HG03064 (cell line): Measurements from ENCODE around the gene BLOC1S1.

Experiments used
- ATAC-seq: cut with Tn5 transposase; IDR thresholded peaks from one replicate; pipeline ENCODE4 v1.9.1; 2021; ENCODE audit warnings: low read depth; ENCODE audit not compliant: unreplicated experiment

Gene BLOC1S1

DNA sequence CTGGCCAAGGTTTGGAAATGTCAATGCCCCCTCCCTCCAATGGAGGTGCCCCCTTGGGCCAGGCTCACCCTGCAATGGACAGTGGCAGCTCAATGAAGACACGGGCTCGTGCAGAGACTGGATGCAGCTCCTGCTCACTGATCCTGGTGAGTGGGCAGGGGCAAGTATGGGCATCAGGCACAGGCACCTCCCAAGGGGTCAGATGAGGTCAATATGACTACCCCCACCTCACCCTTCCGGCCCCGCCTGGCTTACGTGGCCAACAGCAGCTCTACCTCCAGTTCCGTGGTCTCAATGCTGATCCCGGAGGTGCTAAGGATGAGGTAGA, 21.7 kb upstream of the BLOC1S1 start:
- no peak for ATAC-seq

DNA sequence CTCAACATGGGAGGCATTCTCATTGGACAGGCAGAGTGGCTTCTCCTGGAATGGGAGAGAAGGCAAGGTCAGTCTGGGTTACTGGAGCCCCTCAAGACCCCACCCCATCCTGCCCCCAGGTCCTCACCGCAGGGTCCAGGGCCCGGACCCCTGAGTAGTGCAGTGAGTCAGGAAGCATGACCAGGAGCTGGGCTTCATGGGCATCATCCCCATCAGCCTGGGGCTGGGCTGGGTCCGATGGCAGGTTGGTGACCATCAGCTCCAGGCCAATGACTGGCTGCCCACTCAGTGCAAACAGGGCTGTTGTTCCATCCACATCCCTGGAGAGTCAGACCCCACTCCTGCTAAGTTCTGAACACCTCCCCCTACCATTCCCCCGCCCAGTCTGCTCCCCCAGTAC, 21.2 kb upstream of the BLOC1S1 start:
- no peak for ATAC-seq

DNA sequence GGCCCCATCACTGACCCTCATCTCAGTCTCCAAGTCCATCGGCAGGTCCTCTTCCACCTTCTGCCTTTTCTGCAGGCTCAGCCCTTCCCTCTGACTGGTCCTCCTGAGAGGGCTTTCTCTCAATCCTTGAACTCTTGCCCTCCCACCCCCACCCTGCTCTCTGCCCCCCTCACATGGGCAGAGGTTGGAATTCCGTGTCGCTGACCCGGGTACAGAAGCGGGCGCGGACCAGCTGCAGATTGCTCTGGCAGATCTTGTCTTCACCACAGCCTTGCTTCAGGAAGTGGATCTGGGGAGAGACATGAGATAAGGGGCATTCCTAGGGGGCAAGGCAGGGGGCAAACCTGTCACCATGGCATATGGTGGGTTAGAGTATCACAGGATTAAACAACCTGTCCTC, 20.5 kb upstream of the BLOC1S1 start:
- no peak for ATAC-seq

DNA sequence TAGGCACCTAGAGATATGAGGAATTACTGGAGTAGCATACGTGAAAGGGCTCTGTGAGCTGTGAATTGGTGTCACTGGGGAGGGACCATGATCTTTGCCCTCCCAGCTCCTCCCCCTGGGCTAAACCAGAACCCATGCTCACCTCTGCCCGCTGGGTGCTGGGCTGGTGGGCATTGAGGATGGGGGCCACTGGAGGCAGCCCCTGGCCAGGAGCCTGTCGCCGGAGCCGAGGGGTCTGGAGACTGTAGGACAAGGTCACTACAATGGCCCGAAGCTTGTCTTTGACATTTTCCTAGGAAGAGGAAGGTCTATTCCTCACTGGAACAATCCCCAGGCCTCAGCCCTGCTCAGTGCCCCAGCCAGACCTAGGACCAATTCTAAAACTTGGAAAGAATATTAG, 19.7 kb upstream of the BLOC1S1 start:
- no peak for ATAC-seq

DNA sequence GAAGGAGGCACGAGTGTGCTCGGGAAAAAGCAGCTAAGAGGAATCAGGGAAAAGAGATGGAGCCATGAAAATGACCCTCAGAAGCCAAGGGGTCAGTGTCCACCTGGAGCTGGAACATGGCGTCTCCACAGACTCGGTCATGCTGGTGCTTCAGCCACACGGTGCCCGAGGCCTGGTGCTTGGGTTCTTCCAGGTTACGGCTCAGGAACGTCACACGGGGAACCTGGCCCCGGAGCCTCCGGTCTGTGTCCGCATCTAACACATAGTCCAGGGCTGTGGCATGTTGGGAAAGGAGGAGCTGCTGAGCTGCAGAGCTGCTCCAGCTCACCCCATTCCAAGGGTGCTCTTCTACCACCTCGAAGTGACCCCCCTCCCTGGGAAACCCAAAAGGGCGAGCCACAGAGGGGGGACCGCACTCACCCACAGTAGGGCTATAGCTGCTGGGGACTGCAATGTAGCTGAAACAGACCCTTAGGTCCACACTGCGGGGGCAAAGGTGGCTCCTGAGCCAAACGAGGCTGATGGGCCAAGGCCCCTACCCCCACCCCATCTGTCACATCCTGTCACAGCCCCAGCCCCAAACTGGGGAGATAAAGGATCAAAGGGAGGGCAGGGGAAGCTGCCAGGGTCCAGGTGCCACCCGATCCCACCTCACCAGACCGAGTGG, 18.9 kb upstream of the BLOC1S1 start:
- no peak for ATAC-seq

DNA sequence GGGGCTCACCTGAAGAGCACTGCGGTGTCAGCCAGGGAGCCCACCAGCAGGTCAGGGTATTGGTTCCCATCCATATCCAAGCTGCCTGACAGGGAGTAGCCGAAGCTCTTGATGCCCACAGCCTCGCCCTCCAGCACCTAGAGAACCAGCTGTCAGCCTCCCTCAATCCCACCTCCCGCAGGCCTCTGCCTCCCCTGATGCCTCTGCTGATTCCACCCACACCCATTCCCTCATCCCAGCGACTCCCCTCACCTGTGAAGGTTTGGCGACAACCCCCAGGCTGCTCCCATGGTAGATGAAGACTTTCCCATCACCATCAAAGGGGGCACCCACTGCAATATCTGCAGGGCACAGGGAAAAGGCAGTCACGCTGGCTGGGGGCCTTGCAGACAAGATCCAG, 18.2 kb upstream of the BLOC1S1 start:
- ATAC-seq = no peak

DNA sequence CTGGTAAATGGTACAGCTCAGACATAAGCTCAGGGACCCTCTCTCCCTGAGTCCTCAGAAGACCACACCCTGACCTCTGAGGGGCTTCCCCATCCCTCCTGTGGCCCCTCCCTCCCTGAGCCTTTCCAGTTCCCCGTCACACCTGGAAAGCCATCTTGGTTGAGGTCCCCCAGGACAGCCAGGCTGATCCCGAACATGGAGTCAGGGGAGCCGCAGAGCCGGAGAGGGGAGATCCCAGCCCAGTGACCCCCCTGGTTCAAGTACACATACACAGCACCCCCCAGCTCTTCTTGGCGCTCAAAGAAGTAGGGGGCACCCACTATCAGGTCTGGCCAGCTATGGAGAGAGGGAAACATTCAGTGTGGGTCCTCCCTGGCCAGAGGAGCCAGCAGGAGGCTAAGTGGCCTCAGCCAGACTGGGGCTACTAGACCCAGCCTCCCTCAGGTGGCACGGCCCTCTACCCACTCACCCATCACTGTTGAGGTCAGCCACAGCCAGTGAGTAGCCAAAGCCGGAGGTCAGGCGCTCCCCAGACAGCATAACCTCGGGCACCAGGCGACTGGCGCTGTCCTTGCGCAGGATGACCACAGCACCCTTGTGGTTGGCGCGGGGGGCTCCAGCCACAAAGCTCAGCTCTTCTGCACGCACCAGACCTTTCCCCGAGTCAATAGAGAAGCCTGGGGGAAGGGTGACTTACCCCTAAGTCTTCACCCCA, 17.4 kb upstream of the BLOC1S1 start:
- no peak for ATAC-seq

DNA sequence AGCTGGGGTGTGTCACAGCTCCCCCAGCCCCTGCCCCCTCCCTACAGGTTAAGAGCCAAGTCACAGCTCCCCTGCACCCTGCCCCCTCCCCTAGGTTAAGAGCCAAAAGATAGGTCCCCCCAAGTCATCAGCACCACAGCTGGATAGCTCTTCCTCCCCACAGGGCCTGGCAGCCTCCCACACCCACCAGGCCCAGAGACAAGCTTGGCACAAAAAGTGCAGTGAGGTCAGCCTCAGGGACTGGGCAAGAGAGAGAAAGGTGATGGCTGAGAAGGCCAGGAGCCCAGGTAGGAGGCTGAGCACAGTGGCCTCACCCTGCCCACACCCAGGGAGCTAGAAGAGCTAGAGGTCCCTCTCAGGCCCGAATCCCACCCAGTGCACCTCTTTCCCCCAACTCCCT, 16.9 kb upstream of the BLOC1S1 start:
- ATAC-seq = no peak

DNA sequence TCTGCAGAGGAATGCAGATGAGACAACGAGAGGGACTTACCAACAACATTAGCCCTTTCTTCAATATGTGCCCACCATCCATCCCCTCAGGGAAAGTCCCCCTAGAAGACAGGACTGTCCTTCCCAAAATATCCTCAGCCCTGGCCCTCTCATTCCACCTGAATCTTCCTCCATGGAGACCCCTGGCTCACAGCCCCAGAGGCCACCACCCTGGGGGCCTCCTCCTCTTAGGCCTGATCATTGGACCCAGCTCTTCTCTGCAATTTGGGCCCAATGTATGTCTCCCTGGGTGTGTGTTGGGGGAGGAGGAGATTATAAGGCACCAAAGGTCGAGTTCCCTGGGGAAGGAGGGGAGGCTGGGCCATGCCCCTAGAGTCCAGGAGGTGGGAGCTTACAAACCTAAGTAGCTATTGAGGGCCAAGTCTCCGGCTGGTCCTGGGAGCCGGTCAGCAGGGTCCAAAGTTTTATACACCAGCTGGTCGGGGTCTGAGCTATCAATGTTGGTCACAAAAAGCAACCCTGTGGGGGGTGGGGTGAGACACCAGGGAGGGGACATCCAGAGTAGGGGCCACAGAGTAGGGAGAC, 16.3 kb upstream of the BLOC1S1 start:
- no peak for ATAC-seq

DNA sequence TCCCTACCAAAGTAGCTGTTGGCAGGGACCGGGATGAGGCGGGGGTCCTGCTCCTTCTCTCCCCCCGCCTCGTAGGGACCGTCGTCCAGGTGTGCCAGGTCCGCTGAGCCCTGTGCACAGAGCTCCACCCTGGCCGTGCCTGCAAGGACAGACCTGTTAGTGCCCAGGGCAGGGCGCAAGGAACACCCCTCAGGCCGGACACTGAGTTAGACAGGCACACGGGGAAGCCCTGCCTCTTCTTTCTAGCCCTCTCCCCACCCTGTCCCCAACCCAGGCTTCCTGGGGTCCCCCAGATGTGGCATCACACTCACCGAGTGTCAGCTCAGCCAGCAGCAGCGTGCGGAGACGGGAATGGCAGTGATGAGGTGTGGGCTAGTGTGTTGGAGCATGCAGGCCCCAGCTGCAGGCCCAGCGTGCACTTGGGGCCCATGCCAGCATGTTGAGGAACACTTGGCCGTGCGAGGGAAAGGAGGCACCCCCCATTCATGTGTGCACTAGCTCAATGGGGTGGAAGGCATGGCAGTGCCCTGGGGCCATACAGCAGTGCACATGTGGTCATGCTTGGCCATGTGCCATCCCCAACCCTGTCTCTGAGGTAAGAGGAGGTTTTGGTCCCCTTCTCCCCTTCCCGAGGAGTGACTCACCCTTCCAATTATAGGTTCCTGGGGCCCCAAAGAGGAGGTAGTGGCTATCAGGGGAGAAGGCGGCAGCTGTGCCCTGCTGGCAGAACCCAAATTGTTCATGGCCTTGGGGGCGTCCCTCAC, 15.4 kb upstream of the BLOC1S1 start:
- no peak for ATAC-seq

DNA sequence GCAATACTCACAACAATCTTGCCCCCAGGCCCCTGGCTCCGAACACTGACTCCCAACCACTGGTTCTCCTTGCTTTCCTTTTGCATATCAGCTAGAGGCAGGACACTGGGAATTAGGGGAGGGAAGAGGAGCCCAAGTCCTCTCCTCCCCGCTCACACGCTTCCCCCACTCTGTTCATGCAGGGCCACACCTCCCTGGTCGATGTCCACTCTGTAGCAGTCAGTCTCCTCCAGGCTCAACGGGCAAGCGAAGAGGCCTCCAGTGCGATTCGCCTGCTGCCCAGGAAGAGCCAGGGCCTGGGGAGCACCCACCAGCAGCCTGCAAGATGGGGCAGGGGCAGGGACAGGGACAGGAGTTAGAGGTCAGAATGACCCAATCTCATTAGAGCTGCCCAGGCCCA, 13.0 kb upstream of the BLOC1S1 start:
- ATAC-seq = no peak

DNA sequence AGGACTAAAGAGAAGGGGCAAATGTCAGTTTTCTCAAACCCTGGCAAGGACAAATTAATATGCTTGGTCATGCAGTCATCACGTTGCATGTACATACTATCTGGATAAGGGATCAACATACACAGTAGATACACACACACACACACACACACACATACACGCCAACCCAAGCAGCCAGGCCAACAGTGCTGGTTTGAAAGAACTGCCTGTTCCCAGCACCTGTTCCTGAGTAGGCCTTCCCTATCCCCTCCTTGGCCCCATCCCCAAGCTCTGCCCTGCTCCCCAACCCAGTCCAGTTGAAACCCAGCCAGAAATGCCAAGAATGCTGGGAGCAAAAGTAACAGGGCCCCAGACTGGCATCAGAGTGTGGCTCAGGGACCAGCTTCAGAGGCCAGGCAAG, 12.6 kb upstream of the BLOC1S1 start:
- ATAC-seq = no peak

DNA sequence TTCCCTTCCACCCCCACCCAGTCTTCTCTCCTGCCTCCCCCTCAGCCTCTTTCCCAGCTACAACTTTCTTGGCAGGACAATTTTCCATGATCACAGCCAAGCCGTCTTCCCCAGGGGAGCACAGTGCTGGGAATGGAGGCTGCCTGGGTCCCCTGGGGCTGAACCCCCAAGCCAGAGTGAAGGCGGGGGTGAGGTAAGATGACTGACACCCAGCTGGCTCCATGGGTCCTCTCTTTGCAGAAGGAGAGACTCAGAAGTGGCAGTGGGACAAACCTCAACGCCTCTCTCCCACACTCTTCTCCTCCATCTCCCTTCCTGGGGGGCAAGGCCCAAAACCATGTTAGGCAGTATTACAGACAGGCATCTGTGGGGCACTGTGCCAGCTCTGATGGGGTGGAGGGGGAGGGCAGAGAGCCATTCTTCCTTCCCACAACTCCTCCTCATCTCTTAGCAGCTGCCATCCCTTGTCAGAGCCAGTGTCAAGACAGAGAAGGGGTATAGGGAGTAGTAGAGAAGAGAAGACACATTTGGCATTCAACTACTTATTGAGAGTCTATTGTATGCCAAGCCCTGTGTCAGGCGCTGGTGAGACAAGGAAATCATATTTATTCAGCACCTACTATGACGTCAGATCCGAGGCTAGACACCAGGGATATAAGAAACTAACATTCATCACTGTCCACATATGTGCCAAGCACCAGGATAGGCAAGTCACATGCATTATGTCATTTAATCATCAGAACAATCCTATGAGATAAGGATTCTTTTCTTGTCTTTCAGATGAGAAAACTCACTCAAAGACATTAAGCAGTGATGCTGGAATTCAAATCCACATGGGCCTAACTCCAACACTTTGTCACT, 11.7 kb upstream of the BLOC1S1 start:
- ATAC-seq = no peak

DNA sequence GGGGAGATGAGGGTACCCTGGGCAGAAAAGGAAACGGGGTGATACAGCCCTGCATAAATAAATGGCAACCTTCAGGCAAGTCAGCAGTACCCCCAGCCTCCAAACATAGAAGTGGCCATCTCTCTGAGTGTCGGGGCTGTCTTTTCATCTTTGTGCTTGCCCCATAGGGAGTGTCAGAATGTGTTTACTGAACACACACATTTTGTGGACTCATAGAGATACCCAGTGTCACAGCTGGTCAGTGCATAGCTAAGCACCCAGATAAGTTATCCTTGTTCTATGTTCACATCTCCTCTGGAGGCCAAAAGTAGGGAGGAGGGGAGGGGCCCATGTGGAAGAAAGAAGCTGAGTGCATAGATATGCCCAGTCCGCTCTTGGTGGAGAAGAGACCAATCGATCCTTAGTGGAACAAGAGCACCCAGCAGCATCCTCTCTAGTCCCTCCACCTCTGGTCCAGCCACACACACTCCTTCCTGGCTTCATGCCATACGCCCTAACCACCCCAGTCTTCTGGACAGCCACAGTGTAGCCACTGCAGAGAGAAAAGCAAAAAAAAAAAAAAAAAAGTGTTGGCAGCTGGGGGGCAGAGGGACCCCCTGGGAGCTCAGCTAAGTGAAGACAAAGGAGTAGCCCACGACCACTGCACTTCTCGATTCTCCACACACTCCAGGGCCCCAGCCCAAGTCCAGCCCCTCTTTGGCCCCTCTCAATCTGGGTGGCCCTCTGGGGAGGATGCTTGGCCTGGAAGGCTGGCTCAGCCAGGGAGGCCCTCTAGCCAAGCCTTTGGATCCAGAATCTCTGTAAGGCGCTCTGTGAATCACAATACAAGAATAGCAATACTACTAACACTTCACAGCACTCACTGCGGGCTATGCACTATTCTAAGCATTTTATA, 10.8 kb upstream of the BLOC1S1 start:
- no peak for ATAC-seq

DNA sequence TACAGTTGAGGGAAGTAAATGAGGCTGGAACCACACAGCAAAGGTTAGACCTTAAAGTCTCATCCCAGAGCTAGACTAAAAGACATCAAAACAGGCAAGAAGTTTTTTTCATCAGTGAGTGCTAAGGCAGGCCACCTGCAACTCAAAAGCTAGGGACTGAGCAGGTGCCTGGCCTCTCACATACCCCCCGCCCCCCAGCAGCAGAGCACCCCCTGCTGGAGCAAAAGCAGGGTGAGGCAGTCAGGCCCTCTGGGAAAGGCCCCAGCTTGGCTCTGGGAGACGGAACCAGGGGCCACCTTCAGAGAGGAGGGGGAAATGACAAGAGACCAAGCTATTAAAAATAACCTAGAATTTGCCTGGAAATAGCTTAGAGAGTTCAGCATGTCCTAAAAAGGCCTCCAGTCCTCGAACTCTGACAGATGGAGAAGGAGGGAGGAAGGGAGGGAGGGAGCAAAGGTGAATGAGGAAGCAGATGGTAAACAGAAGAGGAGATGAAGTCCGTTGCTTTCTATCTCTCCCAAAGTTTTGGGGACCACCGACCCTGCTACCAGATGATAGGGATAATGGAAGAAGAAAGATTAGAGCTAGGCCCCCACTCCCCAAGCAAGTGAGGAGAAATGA, 10.0 kb upstream of the BLOC1S1 start:
- no peak for ATAC-seq

DNA sequence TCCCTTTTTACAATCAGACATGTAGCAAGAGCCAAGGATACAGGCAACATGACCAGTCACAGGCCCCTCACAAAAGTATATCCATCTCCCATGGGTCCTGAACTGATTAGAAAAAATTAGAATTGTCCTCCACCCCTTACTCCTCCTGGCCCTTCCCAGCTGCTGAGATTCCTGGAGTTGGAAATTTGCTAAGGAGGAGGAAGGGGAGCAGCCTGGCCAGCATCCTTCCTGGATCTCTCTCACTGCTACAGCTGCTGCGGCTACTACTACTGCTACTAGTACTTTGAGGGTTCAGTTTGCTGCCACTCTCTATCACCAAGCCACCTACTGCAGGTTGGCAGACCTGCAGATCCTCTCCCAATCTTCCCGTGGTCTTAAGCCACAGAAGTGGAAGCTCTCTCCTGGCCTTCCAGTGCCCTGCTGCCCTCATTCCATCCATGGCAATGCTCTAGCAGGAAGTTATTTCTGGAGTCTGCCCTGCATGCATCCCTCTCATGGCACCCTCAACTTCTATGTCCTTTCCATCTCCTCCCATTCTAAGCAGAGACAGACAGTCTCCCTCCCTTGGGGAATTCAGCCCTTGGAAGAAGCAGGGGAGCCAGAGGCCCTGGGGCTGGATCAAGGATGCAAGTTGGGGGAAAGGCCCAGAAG, 9.2 kb upstream of the BLOC1S1 start:
- ATAC-seq = no peak

DNA sequence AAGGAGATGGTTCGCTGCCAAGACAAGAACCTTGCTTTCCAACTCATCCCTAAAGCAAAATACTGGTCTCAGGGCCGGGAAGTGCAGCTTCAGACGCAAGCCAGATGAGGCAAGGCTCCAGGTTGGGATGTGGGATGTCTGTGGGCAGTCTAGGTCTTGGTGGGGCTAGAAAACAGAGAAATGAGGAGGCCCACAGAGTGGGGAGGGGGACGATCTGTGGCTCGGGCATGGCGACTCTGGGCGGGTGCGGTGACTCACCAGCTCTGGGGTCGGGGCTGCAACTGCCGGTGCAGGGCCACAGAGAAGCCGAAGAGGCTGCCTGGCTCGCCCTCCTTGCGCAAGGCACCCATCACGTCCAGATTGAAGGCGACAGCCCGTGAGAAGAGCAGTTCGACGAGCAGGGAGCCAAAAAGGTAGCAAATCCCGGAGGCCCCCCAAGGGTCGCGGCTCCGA, 8.6 kb upstream of the BLOC1S1 start:
- ATAC-seq = no peak

DNA sequence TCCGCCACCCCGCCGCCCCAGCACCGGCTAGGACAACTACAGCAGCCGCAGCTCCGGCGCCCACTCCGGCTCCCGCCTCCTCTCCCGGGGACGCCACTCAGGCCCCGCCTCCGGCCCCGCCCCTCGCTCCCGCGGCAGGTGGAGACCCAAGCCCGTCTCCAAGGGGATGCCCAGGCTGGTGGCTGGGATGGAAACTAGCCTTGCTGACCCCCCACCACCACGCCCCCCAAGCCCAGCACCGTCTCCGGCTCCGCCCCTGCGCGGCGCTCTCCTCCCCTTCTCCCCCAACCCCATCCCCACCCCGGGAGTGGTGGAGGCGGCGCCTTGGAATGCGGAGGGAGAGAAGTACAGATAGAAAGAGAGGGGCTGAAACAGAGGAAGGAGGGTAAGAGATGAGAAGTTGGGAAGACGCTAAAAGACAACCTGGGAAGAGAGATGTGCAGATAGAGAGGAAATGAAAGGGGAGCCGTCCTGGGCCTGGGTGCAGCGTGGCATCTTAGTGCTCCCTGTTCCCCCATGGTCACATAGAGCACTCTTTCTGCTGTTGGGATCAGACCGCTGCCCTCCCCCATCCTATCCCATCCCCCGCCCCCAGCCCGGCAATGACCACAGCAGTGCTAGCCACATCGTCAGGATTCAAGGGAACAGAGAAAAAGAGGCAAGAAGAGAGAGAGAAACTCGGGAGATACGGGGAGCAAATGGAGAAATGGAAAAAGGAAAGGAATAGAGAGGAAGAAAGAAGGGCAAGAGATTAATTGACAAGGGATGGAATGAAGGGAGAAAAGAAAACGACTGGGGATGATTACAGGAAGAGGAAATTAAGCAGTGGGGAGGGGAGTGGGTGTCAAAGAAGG, 7.8 kb upstream of the BLOC1S1 start, which contains the start of gene ITGA7:
Gene ITGA7, minus strand, starts transcription at position 64 of the 854 bp plus-strand sequence. CDS start 222 bp downstream, outside the sequence.
- ATAC-seq = no peak
